Measurements from ENCODE around the gene TTC23.
"Not testable (repeated sequence)": the region's sequence is repeated elsewhere in the genome, so short reads cannot be mapped to it uniquely, and the experiment has no call there.

Gene TTC23

DNA sequence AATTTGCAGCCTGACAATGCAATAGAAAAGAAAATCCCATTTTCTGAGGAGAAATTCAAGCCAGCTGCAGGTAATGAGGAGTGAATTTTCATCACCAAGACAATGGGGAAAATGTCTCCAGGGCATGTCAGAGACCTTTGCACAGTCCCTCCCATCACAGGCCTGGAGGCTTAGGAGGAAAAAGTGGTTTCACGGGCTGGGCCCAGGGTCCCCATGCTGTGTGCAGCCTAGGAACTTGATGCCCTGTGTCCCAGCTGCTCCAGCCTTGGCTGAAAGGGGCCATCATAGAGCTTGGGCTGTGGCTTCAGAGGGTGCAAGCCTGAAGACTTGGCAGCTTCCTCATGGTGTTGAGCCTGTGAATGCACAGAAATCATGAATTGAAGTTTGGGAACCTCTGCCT is 57.2 kb downstream of the TTC23 start:
- DNase-seq, result not testable (repeated sequence)

DNA sequence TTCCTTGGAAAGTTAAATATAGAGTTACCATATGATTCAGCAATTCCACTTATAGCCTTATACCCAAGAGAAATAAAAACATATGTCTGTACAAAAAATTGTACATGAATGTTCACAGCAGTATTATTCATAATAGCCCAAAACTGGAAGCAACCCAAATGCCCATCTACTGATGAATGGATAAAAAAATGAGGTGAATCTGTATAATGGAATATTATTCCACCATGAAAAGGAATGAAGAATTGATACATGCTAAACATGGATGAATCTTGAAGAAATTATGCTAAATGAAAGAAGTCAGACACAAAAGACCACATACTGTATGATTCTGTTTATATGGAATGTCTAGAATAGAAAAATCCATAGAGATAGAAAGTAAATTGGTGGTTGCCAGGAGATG is 61.4 kb downstream of the TTC23 start:
- DNase-seq, result no peak

DNA sequence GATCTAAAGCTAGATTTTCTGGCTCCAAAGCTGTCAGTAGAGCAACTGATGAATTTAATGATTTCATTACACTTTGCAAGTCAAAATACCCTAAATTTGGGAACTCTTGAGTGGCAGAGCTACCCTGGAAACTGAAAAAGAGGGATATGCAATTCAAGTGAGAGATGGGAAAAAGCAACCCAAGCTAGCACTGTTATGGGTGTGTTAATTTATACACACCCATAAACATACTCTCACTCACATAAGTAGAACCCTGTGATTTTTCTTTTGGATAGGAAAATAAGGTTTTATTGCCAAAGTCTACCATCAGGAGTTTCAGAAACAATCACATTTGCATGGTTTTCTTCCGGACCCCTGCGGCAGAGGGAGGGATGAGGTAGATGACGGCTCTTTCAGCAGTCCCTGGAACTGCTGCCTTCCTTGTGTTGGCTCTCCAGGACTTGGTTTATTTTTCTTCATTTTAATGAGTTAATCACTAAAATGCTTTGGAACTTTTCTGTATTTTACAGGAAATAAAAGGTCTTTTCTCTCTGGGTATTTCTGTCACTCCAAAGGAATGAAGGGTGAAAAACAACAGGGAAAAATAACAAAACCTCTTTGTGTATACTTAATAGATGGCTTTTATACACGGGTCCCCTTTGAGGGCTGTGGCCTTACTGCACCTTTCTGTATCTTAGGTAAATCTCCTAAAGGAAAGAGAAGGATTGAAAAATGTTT is 63.8 kb downstream of the TTC23 start:
- DNase-seq, result no peak

DNA sequence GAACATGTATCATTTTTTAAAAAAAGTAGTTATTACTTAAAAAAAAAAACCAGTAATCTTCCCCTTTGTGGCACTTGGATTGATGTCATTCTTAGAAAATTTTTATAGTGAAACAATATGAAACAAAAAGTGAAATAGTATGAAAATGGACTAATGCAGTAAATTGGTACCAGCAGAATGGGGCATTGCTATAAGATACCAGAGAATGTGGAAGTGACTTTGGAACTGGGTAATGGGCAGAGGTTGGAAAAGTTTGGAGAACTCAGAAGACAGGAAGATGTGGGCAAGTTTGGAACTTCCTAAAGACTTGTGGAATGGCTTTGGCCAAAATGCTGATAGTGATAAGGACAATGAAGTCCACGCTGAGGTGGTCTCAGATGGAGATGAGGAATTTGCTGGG is 66.6 kb downstream of the TTC23 start:
- no peak for DNase-seq

DNA sequence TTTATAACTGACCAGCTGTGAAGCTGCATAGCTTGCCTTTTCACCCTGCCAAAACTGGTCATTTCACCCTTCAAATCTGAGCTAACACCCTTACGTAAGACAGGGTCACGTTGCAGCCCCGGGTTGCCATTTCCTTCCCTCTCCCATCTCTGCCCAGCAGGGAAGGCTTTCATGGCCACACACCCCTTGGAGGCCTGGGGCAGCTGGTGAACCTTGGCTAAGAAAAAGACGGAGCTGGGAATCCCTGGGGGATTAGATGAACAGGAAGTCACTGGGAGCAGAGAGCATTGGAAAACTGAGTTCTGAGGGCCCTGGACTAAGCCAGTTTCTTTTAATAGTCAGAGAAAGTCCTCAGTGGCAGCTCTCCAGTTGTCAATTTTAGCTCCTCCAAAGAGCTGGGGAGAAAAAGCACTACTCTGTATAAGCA is 67.8 kb downstream of the TTC23 start:
- no peak for DNase-seq

DNA sequence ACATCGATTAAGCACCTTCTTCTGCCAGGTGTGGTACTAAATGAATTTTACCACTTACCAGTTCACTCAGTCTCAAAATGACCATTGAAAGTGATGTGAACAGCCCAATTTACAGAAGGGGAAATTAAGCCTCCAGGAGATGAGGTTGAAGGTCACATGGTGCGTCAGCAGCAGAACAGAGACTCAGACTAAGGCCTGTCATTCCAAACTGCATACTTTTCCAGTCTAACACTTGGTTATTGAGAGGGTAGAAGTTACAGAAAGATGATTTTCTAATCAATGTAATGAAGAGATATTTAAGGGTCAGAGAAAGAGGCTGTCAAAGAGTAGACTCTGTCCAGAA is 68.4 kb downstream of the TTC23 start:
- DNase-seq, result no peak

DNA sequence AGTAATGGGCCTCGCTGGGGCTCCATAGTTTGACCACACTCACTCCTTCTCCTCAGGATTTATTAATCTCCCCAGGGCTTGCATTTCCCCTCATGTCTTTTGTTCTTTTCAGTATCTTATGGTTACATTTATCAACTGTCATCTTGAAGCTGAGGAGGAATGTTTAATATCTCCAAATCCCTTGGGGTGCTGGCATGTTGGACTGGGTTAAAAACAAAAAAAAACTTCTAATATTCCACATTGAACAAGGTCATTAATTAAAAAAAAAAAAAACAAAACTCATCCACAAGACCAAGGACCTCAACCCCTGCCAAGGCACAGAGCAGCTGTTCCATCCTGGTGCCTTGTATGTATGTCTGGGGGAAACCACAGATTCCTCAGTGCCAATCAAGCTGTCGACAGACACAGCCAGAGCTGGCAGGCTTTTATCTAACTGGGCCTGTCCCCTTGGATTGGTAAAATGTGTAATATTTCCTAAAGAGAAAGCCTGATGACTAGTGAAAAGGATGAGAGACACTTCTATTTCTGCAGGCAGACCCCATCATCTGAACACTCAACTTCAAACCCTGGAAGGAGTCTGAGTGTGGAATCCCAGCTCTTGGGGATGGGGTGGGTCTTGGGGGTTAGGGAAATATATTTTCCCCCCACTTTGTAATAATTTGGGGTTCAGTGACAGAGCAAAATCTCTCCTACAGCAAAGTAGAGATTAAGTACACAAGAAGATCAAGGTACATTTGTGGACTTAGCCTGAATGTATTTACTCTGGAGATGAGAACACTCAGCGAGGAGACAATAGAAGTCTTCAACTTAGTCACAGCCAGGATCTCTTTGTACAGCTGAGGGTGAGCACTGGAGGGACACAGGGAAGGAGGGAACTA is 69.1 kb downstream of the TTC23 start:
- DNase-seq, result no peak

DNA sequence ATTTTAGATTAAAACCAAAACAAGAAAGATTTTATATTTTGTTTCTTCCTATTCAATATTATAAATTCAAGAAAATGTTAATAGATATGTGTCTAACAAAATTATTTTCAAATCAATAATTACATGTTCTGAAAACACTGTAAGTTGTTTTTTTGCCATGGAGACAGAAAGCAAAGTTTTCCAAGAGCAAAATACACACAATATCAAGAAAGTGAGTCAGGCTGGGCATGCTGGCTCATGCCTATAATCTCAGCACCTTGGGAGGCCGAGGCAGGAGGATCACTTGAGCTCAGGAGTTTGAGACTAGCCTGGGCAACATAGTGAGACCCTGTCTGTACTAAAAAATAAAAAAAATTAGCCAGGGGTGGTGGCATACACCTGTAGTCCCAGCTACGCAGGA is 71.7 kb downstream of the TTC23 start:
- DNase-seq, result no peak

DNA sequence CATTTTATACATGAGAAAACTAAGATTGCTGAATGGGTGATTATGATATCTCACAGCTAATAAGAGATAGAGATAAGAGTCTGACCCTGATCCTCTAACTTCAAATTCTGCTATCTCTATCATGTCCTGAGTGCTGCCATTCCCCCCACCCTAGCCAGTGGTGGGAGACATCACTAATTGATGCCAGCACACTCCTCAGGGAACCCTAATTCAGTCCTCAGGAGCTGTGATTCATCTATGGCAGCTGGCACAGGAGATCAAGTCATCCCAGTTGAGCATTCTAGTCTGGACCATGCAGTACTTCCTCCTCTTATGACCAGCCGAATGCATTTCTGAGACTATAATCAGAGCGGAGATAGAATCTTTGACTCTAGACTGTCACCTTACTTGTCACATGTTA is 72.6 kb downstream of the TTC23 start:
- no peak for DNase-seq

DNA sequence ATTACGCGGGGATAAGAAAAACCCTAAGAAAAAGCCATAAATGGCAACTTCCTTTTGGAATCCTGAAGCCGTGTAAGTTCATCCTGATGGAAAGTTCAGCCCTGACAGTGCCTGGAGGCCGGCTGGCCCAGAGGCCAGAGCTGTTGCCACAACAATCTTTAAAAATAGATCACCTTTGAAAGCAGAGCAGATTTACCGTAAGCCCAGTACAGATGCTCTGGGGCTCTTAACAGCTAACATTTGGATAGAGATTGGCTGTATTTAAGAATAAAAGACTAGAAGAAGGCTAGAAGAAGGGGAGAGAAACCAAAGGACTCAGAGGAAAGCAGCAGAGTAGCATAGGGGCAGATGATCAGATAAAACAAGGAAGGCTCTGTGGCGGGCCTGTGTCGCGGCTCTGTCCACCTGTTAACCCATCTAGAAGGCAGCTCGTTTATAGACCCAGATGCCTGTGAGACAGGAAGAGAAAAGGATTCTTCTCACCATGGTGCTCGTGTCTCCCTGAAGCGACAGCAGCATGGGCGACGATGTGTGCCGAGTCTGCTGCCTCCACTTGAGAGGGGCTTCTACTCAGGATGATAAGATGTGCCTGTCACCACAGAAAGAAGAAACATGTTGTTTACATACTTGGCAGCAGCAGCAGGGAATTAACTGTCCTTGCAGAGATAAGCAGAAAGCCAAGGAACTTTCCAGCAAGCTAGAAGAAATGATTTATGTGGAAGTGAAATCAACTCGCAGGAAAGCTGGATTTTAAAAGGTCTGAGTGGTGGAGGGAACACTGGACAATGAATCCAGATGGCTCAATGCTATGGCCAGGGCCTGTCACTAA is 74.6 kb downstream of the TTC23 start:
- no peak for DNase-seq

DNA sequence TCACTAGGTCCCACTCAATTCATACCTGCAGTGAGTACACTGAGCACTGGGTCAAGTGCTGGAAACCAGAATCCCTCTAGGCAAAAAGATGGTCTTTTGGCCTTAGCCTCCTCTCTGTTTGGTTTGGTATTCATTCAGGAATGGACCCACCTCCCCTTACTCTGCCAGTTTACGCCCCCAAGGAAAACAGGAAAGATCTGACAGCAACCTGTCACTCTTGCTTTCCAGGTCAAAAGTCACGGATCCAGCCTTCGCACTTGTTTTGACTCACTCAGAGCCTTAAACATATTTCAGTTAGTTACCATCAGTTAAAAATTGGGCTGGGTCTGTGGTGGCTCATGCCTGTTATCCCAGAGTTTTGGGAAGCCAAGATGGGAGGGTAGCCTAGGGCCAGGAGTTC is 76.4 kb downstream of the TTC23 start:
- no peak for DNase-seq

DNA sequence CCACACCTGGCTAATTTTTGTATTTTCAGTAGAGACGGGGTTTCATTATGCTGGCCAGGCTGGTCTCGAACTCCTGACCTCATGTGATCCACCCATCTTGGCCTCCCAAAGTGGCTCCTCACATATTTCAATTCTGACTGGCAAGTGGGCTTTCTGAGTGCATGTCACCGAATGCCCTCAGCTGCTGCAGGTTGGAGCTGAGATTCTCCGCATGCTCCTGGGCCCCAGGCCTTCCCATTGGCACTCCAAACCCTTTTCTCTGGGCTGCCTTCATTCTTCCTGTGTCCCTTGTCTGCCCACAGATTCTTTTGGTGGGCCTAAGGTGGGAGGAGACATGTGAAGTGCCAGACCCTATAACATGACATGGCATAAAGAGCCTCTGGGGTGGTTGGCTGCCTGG is 77.2 kb downstream of the TTC23 start:
- no peak for DNase-seq

DNA sequence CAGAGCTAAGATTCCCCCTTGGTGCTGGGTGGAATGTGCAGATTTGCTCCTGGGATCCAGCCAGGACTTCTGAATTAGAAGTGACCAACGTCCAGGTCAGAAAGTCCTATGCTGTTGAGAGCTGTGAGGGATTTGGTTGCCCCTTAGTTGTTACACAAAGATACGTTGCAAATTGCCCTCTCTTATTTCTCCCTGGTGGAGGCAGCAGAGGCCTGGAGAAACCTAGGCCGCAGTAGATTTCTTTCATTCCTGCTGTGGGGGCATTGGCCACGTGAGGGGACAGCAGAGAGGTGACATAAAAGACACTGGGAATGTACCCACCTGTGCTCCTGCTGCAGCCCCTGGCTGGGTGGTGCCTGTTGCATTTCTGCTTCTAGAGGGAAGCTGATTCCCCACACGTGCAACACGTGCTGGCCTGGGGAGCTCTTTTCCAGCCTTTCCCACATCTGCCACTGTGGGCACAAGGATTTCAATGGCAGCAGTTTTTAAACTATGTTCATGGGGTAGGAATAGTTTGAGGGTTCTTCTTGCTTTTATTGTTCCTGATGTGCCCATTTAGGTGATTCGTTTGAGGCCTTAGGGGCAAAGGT is 78.8 kb downstream of the TTC23 start:
- no peak for DNase-seq

DNA sequence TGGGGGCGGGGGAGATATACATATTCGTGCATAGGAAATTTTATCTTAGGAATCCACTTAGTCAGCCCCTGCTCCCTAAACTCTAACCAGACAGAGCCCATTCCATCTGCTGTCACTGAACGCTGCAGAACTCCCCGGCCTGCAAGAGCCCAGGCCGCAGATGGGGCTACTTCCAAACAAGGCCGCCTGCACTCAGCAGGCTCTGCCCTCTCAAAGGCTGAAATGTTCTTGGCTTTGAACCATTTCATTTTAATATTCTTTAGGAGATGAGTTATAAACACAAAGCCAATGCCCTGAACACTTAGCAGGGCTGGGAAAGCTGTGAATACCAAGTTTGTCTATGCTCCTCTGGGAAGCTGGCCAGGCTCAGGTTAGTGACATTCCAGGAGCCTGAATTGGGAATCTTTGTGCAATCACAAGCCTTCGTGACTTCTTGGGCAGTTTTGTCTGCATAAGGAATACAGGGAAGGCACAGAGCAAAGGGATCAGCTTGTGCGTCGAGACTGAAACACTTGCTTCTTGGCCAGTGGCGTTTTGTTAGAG is 79.5 kb downstream of the TTC23 start:
- no peak for DNase-seq

DNA sequence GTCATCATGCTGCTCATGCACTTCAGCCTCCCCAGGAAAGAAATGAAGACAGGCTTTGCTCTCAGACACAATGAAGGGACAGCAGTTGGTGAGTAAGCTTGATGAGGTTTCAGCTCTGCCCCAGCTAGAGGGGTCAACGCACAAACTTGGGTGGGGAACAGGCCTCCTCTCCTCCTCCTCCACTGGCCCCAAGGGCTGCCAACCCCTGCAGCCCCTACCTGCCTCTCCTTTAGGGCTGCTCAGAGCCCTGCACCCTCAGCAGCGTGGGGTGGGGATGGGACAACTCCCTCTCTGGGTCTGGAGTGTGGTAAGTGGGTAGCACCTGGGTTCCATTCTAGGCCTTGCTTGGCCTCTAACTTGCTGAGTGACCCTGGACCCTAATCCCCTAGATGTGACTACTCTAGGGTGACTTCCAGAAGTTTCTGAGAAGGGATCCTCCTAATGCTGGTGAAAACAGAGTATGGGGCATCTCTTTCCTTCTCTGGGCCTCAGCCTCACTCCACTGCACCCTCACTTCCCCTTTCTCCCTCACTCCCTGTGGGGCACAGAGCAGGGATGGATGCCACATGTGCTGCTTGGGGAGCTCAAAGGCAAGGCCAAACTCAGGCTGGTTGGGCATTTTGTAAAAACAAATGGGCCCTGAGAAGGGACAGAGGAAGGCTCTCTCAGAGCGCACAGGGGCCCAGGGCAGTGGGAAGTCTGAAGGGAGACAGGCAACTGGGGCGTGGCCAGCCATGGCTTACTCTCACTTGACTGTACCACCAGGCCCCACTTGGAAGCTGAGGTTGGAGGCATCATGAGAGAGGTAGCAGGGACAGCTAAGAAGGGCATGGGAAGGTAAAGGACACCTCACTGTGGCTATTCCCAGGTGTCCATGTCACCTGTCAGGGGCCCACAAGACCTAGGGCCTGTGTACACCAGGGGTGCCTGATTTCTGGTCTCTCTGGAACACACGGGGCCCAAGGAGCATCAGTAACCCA is 80.5 kb downstream of the TTC23 start:
- no peak for DNase-seq

DNA sequence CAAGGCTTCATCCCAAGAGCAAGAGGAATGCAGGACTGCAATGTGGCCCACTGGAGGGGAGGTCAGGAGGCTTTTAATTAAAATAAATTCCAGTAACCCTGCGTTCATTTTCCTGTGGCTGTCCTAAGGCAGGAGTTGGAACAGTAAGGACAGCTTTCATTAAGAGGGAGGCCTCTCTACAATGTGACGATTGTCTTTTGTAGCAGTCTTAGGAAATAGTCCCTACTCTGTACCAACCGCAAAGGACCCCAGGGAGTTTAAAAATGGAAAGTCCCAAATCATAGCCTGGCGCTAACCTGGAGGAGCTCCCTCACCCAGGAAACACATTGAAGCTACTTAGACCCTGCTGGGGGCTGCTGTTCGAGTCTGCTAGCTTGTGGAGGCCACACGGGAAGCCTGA is 81.7 kb downstream of the TTC23 start:
- no peak for DNase-seq

DNA sequence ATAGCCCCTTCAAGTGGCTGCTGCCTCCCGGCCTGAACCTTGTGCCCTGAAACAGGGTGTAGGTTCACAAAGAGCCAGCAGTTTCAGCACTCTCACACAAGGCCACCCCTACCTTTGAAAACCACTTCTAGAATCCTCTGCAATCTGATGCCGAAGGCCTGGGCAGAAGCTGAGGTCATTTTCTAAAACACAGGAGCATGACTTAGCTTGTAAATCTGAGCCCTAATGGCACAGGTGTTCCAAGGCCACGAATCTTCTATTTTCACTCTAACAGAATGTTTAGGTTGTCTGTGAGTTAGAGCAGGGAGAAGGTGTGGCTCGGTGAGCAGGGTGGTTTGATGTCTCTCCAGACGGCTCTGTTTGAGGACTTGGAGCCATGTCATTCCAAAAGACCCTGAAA is 82.2 kb downstream of the TTC23 start:
- no peak for DNase-seq

DNA sequence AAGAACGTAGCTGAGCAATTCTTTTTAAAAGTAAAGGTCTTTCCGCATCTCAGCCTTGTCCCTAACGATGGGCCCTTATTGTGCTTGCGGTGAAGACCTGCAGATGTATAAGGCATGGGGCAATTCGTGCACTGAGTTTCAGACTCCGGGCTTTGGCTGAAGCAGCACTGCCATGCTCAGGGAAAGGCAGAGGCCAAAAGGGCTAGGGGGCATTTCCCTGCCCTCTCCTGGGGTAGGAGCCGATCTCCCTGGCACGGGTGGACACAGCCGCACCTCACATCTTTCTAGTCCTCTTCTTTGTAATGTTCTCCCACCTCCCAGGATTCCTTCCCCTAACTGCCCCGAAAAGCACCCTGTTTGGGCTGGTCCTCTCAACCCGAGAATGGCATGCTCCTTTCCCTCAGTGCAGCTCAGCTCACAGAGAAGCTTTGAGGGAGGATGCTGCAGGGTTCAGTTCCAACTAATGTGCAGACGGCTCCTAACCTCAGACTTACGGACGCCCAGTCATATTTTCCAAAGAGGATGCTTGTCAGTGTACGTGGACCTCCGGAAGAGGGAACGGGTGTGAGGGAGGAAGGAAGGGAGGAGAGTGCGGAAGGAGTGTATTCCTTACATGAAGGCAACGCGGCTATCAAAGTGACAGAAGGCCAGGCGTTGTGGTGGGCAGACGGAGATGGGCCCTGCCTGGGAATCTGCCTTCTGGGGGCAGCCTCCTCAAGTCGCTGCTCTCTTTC is 83.3 kb downstream of the TTC23 start:
- DNase-seq, result no peak

DNA sequence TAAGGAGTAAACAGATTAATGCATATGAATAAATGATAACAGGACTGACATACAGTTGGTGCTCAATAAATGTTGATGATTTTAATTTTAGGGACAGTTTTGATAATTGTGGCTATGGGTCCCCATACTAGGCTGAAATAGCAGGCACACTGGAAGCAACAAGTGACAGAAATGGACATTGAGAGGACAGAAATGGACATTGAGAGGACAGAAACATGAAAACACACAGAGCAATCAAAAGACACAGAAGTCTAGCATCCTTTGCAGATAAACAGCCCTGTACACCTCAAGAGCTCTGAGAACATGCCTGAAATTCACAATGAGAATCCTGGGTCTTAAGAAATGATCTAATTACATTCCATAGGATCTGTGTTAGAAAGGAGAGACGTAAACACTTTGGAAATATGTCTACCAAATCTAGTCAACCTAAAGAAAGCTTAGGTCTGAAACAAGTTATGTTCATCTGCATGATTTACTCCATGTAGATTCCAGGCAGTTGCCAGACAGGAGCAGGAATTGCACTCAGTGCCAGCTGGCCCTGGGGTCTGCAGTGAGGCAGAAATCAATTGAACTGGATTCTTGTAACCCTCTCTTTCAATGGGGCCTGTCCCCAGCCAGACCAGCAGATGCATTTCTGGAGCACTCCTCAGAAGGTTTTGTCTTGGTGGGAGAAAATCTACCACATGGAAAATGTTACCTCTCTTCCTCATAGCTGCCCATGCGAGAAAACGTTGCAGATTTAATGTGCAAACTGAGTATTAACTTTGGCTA is 84.2 kb downstream of the TTC23 start:
- DNase-seq, result no peak

DNA sequence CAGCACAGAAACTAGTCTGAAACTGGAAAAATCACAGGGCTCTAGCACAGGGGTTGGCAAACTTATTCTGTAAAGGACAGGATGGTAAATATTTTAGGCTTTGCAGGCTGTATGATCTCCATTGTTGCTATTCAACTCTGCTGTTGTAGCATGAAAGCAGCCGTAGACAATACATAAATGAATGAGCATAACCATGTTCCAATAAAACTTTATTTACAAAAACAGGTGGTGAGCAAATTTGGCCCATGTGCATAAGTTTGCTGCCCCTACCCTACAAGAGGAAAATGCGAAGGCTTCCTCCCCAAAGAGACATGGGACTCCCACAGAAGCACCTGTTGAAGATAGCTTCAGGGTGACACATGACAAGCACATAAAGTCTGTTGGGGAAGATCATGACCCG is 85.3 kb downstream of the TTC23 start:
- DNase-seq, result no peak
